NCI-H226 (cell line): ENCODE measurements around the gene GABRP.
"Not testable (repeated sequence)": the region's sequence is repeated elsewhere in the genome, so short reads cannot be mapped to it uniquely, and the experiment has no call there.

Experiments used
- DNase-seq: peaks from one replicate; pipeline ENCODE4 v3.0.0-alpha.2; 2015

The GABRP gene, protein sequence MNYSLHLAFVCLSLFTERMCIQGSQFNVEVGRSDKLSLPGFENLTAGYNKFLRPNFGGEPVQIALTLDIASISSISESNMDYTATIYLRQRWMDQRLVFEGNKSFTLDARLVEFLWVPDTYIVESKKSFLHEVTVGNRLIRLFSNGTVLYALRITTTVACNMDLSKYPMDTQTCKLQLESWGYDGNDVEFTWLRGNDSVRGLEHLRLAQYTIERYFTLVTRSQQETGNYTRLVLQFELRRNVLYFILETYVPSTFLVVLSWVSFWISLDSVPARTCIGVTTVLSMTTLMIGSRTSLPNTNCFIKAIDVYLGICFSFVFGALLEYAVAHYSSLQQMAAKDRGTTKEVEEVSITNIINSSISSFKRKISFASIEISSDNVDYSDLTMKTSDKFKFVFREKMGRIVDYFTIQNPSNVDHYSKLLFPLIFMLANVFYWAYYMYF

DNA sequence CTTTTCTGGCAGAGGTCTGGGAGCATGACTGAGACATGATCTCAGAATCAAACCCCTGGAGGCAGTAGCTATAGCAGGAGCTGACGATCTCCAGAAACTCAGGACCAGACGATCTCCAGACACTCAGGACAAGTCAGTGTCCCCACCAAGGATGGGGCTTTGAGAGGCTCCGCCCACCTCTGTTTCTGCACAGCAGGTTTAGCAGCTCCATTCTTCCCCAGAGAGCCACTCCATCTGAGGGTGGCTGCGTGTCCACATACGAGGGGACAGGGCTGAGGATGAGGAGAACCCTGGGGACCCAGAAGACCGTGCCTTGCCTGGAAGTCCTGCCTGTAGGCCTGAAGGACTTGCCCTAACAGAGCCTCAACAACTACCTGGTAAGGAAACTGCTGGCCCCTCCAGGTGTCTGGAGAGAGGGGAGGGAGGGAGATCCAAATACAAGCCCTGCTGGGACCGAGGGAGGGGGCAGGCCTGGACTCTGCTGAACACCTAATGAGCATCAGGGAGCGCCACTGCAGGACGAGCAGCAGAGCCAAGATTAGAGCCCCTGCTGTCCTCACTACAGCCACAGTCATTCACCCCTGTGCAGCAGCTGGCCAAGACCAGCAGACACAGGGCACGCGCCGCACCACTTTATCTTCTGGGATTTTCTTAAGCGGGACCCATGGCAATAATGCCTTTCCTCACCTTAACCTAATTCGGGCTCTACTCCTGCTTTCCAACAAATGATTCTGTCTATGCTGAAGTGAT lies at the start of gene GABRP:
Gene GABRP, plus strand, starts transcription at position 228 of the 750 bp plus-strand sequence. CDS start 4,891 bp downstream, outside the sequence.
- no peak for DNase-seq

DNA sequence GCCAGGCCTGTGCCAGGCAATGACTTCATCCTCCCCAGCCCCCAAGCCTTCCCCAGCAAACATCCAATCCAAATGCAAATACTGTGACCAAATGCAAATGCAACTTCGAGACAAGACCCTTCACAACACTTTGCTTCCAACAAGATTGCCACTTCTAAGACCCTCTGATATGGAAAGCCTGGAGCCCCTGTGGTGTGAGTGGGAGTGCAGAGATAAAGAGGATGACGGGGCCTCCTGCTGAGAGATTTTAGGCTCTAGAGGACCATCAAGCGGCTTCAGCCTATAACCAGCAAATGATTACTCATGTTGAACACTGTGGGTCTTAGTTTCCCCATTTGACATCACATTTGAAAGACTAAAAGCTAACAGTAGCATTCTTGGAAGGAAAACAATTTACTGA lies 46.6 kb upstream of the GABRP start:
- no peak for DNase-seq

DNA sequence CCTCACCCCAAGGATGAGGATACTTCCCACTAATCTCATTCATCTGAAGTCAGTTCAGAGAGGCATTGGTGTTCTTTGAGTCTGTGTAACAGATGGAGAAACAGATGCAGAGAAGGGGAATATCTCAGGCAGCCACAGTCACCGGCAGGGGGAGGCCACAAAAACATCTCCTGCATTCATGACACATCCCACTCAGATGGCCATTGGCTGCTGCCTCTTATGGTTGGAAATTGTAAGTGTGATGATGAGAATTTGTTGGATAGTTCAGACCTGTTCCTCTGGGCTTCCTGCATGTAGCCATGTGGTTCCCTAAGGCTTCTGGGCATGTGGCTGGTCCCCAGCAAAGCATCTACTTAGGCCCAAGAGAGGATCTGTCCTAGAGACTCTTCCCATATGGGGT lies 45.9 kb upstream of the GABRP start:
- DNase-seq, result no peak

DNA sequence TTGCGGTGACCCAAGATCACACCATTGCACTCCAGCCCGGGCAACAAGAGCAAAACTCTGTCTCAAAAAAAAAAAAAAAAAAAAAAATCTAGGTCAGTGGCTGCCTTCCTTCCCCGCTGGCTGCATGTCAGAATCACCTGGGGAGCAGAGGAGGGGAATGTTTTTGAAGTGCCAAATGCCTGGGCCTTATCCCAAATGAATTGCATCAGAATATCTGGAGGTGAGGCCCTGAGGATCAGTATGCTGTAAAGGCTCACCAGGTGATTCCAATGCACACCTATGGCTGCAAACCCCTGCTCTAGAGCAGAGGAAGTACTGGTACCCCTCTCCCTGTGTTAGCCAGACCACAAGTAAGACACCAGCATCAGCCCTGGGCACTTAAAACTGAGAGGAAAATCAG lies 44.7 kb upstream of the GABRP start:
- DNase-seq, result no peak

DNA sequence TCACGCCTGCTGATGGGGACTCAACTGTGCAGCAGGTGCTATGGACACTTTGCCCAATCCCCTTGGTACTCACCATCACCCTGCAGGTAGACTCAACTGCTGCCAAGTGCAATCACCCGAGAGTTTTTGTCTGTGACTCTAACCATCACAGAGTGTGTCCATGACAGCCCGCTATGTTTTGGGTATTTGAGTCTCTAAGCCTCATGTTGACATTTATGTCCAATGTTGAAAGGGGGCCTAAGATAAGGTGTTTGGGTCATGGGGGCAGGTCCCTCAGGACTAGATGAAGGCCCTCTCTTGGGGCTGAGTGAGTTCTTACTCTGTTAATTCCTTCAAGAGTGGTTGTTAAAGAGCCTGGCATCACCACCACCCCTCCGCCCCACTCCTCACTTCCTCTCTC lies 44.1 kb upstream of the GABRP start:
- DNase-seq, result no peak

DNA sequence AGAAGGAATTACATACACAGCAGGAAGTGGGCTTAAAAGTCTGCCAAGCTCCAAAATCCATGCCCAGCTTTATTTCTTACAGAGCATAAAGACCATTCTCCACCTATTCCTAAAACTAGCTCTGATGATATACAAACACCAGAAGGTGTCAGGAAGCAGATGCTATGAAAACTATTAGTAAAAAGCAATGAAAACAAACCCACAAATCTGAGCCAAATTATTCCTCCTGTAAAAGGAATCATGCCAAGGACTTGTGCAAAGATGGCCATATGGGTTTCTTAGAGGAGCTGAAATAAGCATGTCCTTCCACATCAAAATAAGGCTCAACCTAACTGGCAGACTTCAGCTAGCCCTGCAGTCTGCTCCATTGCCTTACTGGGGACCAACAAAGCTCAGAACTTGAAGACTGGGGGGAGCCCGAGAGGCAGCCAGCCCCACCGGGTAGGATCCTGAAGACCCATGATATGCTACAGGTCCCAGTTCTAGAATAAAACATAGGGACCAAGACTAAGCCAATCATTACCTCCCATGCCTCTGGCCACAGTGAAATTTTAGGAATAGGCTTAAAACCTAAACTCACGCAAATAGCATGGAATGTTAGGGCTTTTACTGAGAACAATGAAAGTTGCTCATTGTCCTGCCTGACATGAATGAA lies 42.8 kb upstream of the GABRP start:
- no peak for DNase-seq

DNA sequence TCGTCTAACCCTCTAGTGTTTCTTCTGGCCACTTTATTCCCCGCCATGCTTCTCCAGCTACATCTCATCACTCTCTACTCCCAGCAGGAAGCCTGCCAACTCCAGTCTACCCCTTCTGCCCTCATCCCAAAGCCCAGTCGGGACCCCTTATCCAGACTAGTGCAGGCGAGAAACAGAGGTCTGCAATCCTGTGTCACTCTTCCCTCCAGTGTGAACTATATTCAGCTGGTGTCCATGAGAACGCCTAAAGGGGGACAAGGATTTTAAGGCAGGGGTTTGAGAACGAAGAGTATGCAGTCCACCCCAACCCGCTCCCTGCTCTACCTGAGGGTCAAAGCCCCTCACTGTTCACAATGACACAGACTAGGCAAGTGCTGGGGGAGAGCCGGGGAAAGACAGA lies 41.7 kb upstream of the GABRP start:
- DNase-seq, result no peak

DNA sequence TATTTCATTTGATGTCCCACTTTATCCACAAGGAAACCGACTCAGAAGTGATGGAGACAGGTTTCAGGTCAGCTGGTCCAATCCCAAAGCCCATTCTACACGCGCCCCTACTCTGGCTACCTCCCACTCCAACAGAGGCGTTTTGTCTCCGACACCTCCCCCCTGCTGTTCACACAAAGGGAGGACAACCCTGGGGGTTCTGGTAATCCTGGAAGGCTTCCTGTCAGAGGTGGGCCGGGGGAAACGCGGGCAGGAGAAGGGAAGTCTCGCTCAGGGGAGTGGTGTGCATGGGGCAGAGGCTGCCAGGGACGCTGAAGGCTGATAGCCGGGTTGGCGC lies 39.7 kb upstream of the GABRP start:
- no peak for DNase-seq

DNA sequence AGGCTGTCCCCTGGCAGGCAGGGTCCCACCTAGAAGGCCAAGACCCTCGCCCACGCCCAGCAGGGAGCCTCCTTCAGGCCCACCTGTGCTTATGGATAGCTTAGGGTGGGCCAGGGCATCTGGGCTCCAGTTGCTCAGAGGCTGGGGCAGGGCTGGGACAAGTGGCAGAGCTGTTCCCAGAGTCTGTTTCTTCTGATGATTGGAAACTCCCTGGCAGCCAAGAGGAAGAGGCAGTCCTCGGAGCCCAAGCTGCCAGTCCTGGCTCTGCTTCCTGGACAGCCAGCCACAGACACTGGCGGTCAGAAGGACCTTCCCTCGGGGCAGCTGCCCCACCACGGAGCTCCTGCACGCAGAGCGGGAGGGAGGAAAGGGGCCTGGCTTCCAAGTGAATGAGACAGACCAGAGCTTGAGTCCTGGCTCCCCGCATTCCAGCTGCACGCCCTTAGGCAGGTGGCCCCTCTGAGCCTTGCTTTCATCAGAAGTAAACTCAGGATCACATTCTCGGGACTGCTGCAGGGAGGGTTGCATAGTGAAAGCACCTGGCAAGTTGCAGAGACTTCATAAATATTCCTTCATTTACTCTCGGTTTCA lies 37.9 kb upstream of the GABRP start:
- DNase-seq, result peak; percentile 56

DNA sequence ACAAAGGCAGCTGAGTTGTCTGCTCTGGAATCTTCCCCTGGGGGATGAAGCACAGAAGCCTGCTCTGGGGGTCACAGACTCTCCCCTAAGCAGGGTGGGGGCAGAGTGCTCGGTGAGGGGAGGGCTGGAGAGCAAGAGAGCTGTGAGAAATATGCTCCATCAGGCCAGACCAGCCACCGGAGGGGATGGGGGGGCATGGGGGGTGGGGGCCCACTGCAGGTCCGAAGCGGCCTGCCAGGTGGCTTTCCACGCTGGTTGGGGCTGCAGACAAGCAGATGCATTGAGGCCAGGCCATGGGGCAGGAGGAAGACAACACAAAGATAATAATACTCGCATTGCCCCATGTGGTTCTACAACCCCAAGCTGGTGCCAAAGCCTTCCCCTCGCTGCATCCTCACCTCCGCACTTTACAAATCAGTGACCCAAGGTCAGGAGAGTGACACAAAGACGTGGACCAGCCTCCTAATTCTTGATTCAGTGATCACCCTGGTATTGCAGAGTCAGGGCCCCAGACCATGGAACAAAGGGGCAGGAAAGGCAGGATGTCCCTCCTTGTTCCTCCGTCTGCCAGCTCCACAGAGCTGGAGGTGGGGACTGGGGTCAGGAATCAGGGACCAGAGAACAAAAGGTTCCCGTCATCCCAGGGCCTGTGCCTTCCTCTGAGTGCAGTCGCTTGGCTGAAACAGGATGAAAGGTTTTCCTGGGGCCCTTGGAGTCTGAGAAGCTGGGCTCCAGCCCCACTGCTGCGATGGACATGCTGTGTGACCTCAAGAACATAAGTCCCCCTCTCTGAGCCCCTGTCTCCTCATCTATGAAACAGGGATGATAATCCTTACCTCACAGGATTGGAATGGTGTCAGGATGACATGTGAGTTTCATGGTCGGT lies 37.2 kb upstream of the GABRP start:
- DNase-seq, result no peak

DNA sequence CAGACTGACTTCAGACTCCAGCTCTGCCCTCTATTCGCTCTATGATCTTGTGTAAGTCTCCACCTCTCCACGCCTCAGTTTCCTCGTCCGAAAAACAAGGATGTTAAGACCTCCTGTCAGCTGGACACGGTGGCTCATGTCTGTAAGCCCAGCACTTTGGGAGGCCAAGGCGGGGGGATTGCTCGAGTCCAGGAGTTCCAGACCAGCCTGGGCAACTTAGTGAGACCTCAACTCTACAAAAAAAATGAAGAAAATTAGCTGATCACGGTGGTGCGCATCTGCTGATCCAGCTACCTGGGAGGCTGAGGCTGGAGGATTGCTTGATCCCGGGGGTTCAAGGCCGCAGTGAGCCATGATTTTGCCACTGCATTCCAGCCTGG lies 36.6 kb upstream of the GABRP start:
- no peak for DNase-seq

DNA sequence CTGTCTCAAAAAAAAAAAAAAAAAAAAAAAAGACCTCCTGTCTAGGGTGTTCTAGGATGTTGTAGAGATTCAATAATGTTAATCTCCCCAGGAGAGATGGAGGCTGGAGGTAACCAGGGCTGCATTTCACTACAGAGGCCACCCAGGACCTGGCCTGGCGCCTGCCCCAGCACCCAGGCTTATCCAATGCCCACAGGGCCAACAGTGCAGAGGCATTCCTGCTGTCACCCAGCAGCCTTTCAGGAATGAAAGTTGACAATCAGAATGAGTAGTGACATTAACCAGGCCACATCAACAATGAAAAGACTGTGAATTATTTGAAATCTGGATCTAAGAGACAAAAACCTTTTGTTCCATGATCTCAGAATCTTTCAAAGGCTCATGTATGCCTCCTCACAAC lies 36.2 kb upstream of the GABRP start:
- DNase-seq, result no peak

DNA sequence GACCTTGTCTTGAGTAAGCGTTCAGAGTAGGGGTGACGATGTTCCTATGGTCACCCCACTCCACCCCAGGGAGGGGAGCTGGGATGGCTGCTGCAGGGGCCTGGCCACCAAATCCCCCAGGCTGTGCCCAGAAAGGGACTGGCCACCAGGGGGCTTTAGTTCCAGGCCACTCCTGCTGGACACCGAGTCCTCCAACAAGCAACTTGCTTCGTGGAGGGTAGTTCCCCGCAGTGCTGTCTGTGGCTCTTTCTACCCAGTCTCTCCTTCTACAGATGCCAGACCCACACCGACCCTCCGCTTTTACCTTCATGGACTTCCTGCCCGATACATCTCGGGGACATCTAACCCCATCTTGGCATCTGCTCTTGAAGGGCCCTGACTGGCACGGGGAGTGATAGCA lies 35.7 kb upstream of the GABRP start:
- DNase-seq, result no peak

DNA sequence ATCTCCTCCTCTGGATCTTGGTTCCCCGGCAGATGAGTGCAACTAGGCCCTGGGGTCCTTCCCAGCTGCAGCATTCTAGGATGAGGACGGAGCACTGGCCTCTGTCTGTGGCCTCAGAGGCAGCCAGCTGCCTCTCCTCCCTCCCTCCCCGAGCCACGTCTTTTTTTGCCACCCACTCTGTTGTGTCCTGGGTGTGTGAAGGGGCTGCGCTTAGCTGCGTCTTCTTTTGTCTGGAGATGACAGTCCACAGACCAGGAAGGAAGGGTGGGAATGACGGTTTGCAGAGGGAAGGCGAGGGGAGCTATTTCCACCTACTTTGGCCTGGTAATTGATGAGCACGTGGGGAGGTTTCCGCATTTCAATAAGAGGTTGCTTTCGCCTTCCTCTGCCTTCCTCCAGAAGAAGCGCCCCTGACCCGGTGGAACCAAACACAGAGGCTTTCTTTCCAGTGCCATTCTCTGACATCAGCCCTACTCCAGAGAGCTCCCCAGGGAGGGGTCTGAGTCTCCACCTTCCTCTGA lies 34.5 kb upstream of the GABRP start:
- DNase-seq, result no peak

DNA sequence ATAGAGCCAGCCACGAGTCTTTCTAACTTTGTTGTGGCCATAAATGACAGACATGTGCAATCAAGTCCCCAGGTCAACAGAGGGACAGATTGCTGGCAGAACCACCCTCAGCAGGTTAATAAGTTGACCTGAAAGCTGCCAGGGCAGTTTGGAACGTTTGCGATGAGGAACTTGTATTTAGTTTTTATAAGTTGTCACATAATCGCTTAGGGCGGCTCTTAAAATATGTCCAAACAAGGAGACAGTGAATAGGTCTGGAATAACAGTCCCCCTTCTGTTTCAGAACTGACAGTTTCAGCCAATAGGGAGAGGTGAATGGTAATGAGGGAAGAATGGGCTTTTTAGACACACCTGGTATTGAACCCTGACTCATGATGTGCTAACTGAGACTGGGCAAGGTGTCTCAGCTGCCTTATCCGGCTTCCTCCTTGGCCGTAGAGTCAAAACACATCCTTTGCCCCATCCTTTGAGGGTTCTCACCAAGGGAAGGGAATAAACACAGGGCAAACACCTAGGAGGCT lies 33.6 kb upstream of the GABRP start:
- no peak for DNase-seq

DNA sequence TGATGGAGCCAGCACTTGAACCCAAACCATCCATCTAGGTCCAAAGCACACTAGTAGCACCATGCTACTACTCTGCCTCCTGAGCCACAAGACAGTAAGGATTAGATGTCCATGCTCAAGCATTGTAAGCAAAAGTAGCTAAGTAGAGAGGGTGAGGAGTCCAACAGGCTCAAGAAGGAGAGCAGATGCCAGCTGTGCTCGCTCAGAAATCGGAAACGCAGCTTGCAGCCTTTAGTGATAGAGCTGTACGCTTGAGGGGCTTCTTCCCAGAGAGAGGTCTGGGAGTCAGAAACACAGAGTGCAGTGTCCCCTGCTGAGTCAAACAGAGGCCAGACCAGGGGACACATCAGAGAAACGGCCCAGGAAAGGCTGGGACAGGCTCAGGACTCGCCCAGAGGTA lies 32.7 kb upstream of the GABRP start:
- DNase-seq, result no peak

DNA sequence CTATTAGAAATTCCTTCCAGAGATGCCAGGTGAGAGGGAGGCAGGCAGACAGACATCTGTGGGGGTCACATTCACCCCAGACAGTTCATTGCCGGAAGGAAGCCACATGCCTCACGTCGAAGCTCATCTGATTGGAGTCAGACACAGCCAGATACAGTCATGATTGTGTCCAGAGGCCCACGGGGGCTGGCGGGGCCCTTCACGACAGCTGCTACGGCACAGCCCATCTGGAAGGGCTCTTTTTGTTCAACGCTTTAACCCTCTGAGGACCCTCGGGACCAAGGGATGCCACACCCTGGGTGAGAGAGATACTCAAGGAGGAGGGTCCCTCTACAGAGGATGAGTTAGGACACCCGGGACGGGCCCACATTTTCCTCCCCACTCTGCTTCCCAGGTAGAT lies 31.9 kb upstream of the GABRP start:
- DNase-seq, result peak; percentile 56

DNA sequence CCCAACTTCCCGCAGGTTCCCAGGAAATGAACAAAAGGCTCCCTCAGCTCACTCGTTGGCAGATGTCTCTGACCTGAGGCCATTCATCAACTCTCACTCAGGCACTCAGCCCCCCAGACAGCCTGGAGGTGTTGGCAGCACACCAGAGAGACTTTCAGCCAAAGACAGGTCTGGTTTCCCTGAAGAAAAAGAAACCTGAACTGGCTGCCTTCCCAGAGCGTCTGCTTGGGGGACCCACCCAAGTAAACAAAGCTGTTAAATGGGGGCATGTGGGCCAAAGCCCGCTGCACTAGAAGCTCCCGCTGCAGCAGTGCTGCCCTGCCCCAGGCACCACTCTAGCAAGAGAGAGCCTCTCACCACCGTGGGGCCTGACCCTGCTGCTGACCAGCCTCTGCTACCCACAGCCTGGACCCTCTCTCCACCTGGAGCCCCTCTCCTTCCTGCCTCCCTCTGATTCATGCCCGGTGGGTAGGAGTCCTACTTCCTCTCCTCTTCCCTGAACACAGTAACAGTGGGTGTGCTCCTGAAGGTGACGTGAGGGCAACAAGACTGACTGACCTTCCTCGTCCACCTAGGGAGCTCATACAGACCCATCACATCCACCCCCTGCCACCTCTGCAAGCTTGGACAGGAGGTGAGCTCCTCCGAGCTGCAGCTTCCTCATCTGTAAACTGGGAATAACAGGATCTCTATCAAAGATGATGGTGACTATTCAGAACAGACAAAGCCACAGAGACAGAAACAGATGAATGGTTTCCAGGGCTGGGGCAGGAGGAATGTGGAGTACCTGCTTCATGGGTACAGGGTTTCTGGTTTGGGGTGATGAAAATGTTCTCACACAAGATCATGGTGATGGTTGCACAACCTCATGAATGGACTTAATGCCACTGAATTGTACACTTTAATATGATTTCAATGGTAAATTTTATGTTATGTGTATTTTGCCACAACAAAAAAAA lies 31.0 kb upstream of the GABRP start:
- peak; percentile 78 for DNase-seq

DNA sequence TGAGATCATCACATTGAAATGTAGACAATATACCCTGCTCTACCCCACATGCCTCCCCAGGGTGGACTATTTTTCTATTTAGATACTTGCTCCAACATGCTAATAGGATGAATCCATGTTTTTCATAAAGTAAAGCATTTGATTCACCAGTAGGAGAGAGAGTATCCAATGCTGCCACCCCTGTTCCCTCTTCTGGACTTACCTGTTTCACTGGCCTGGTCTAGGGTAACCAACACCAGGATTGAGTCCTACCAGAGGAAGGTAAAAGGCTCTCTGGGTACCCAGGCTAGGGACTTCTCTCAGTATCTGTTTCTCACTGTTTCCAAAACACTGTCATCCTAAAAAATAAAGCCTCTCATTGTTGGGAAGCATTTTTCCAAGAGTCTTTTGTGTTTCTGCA lies 30.2 kb upstream of the GABRP start:
- DNase-seq, result no peak

DNA sequence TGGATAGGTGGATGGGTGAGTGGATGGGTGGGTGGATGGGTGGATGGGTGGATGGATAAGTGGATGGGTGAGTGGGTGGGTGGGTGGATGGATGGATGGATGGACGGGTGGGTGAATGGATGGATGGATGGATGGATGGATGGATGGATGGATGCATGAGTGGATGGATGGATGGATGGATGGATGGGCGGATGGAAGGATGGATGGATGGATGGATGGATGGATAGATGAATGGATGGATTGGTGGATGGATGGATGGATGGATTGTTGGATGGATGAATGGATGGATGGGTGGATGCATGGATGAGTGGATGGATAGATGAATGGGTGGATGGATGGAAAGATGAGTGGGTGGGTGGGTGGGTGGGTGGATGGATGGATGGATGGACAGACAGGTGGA lies 29.0 kb upstream of the GABRP start:
- DNase-seq, result not testable (repeated sequence)
